Activated B cell treated with CpG ODN at 0.5 μM for 24 hours (primary cell): ENCODE results near the gene KMT2A. TPM values are rescaled to one million over a fixed set of nuclear protein-coding genes. Genes with fewer than 3 reads are reported as not detected.
A peak's percentile ranks its signal among the peaks of the same experiment; 100 is the strongest.

Experiments
- ATAC-seq: fragments of 200-7000 bp; cut with Tn5 transposase; one replicate; pipeline ENCODE4 v1.10.0; 2021; ENCODE audit warnings: low read depth, mild to moderate bottlenecking, moderate library complexity
- CTCF ChIA-PET: fragments of 350-600 bp; sonication (Branson Sonifier 250); formaldehyde crosslinking; loops from one replicate; lab custom pipeline; 2021; ENCODE audit warnings: antibody characterized with exemption; lab: Charles Lee
- POLR2A ChIA-PET: fragments of 350-600 bp; sonication (Branson Sonifier 250); formaldehyde crosslinking; loops from one replicate; lab custom pipeline; 2021; ENCODE audit warnings: antibody characterized with exemption; lab: Charles Lee
- DNase-seq: peaks from one replicate; pipeline ENCODE4 v3.0.0; 2022
- H3K27ac Mint-ChIP-seq: one replicate; pipeline ENCODE4 v1.8.0; 2020; ENCODE audit warnings: mixed read lengths
- H3K27me3 Mint-ChIP-seq: one replicate; pipeline ENCODE4 v1.8.0; 2021; ENCODE audit warnings: mixed read lengths
- H3K36me3 Mint-ChIP-seq: one replicate; pipeline ENCODE4 v1.8.0; 2021; ENCODE audit warnings: low read depth, mixed read lengths
- H3K4me1 Mint-ChIP-seq: one replicate; pipeline ENCODE4 v1.8.0; 2021; ENCODE audit warnings: mixed read lengths
- H3K4me3 Mint-ChIP-seq: one replicate; pipeline ENCODE4 v1.8.0; 2020; ENCODE audit warnings: mild to moderate bottlenecking, mixed read lengths
- H3K9me3 Mint-ChIP-seq: one replicate; pipeline ENCODE4 v1.8.0; 2020; ENCODE audit warnings: mixed read lengths
- intact Hi-C: fragments of 100-400 bp; cut with micrococcal nuclease; formaldehyde crosslinking; loops from one replicate; pipeline ENCODE4 v1.15.1; 2024
- total RNA-seq: library from RNA; stranded (reverse); gene quantifications from 2 replicates; pipeline ENCODE4 v1.2.3, GENCODE V29; 2022
- TF ChIP-seq, protein P1 (sequence below): fragments of 200-600 bp; IDR thresholded peaks from one replicate; pipeline ENCODE4 v1.8.0; 2022; ENCODE audit warnings: antibody characterized with exemption, mild to moderate bottlenecking

KMT2A gene
- total RNA-seq, 1 donor from 2014 or later: 117 TPM

DNA sequence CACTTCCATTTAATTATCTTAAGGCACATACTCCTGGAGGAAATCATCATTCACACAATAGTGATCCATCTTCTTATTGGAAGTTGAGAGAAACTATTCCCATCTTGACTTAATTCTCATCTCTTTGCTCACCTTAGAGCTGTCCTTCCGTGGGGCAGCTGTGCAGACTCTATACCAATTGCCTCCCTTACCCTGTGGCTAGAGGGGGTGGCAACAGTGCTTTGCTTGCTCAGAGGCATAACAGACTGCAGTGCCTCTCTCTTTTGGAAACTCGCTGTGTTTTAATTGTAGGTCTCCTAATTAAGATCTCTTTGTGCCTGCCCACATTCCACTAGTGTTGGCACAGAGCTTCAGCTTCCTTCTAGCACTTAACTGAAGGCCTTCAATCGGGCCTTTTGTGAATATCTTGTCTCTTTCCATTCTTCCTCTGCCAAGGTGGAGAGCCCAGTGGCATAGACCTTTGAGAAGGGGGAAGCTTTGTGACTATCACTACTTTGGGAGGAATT, 5.5 kb downstream of the KMT2A start:
- DNase-seq (no peak), ATAC-seq (no peak)
- CTCF ChIA-PET: no interaction called here
- H3K27me3 Mint-ChIP-seq: no peaks in the 10 kb centered on the region
- POLR2A ChIA-PET: interaction anchor here (0.6 kb wide), 1 partner anchor 10 kb away, joined by 10 read pairs; no protein-coding TSS in a partner anchor
- H3K9me3 Mint-ChIP-seq: no peaks in the 10 kb centered on the region
- TF ChIP-seq, protein P1, sequence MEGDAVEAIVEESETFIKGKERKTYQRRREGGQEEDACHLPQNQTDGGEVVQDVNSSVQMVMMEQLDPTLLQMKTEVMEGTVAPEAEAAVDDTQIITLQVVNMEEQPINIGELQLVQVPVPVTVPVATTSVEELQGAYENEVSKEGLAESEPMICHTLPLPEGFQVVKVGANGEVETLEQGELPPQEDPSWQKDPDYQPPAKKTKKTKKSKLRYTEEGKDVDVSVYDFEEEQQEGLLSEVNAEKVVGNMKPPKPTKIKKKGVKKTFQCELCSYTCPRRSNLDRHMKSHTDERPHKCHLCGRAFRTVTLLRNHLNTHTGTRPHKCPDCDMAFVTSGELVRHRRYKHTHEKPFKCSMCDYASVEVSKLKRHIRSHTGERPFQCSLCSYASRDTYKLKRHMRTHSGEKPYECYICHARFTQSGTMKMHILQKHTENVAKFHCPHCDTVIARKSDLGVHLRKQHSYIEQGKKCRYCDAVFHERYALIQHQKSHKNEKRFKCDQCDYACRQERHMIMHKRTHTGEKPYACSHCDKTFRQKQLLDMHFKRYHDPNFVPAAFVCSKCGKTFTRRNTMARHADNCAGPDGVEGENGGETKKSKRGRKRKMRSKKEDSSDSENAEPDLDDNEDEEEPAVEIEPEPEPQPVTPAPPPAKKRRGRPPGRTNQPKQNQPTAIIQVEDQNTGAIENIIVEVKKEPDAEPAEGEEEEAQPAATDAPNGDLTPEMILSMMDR: no peak
- peak overlapping the region; percentile 61 for H3K27ac Mint-ChIP-seq
- H3K36me3 Mint-ChIP-seq: peaks cover 42% of the 10 kb centered on the region
- H3K4me1 Mint-ChIP-seq: peaks cover 80% of the 10 kb centered on the region
- H3K4me3 Mint-ChIP-seq: no peak overlapping the region
- intact Hi-C loops: no loop called here

DNA sequence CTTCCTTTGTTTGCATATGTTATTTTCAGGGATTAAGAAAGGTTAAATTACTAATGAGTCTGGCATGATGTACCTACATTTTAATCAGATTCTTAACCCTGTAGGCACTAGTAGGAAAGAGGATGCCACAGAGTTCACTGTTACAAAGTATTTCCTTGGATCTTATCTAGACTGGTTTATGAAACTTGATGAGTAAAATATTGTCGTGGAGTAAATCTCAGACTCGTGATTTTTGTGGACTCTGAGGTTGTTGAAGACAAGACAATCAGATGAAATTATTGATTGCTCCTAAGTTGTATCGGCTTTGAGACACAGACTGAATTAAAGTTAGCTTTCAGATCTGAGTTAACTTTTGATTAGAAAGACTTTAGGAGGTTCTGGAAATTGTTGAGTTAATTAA, 6.0 kb downstream of the KMT2A start:
- Mint-ChIP-seq H3K4me3 (no peak overlapping the region), H3K27me3 (no peaks in the 10 kb centered on the region), H3K36me3 (peaks cover 44% of the 10 kb centered on the region), H3K9me3 (no peaks in the 10 kb centered on the region), H3K27ac (peak overlapping the region; percentile 67), H3K4me1 (peaks cover 83% of the 10 kb centered on the region)
- ATAC-seq: no peak
- ChIA-PET CTCF (no interaction called here), POLR2A (interaction anchor here (0.6 kb wide), 1 partner anchor 10 kb away, joined by 10 read pairs; no protein-coding TSS in a partner anchor)
- intact Hi-C loops: no loop called here
- TF ChIP-seq, protein P1: no peak
- DNase-seq: no peak

DNA sequence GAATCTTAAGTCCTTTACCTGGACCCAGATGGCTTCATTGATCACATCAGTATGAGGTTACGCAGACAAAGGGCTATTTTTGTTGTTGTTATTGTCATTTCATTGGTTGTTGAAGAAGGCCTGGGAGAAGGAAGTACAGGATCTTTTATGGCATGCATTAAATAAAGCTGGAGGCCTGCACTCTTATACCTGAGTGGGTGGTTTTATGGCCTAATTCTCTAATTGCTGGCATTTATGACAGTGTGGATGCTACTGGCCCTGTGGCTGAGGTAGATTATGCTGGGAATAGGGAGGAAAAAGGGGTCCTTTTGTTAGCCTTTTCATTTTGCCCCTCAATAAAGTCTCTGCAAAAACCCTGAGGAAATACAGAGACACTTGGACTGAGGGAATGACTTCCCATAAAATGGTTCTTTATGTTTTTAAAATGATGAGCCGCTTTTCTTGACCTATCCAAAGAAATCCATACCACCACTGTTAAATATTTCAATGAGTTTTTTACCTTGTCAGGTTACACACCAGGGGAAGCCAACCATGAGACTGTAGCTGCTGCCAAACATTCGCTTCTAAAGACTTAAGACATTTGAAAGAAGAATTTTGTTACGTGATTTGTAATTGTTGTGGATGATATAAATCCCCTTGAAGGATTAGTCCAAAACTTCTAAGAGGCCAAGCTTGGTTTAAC, 6.8 kb downstream of the KMT2A start:
- ATAC-seq (peak; percentile 15), DNase-seq (no peak)
- Mint-ChIP-seq H3K27me3 (no peaks in the 10 kb centered on the region), H3K27ac (peak overlapping the region; percentile 67), H3K4me1 (peaks cover 87% of the 10 kb centered on the region), H3K9me3 (no peaks in the 10 kb centered on the region), H3K4me3 (peak overlapping the region; percentile 26), H3K36me3 (peaks cover 46% of the 10 kb centered on the region)
- CTCF ChIA-PET: interaction anchor here (1.0 kb wide), 1 partner anchor 9 kb away, joined by 3 read pairs; no protein-coding TSS in a partner anchor
- TF ChIP-seq, protein P1: no peak
- intact Hi-C loops: no loop called here
- POLR2A ChIA-PET: interaction anchor here (0.6 to 1.7 kb wide), 3 partner anchors 8 to 41 kb away, joined by 3 to 16 read pairs (median 6); no protein-coding TSS in a partner anchor

DNA sequence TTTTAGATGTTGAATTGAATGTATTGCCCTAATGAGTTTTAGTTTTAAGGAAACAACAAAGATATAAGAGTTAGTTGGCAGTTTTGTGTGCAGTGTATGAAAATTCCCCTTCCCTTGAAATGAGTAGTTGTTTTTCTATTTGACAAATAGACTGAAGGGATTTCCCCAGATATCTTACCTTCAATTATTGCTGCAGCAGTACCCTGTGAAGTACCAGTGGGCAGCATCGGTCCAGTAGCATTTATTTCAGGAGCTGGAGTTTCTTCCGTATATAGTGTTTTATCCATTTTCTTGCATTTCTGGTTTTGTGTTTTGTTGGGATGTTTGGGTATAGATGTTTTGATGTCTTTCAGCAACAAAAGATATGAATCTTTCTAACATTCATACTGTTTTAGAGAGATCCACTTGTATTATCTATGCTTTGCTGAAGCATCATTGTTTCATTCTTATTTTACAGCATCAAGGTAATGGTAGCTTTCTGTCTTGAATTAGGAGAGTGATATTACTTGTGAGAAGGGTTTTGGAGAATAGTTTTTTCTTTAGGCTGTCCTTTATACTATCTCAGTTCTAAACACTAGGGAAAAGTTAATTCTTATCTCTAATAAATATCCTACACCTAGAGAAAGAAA, 7.4 kb downstream of the KMT2A start:
- peaks cover 91% of the 10 kb centered on the region for H3K4me1 Mint-ChIP-seq
- POLR2A ChIA-PET: interaction anchor here (0.6 to 1.7 kb wide), 3 partner anchors 9 to 42 kb away, joined by 3 to 16 read pairs (median 6); no protein-coding TSS in a partner anchor
- peak overlapping the region; percentile 26 for H3K4me3 Mint-ChIP-seq
- ATAC-seq (peak; percentile 65), DNase-seq (no peak)
- peaks cover 44% of the 10 kb centered on the region for H3K36me3 Mint-ChIP-seq
- intact Hi-C loops: no loop called here
- H3K9me3 Mint-ChIP-seq: no peaks in the 10 kb centered on the region
- CTCF ChIA-PET: interaction anchor here (1.0 kb wide), 1 partner anchor 9 kb away, joined by 3 read pairs; no protein-coding TSS in a partner anchor
- peak overlapping the region; percentile 67 for H3K27ac Mint-ChIP-seq
- no peaks in the 10 kb centered on the region for H3K27me3 Mint-ChIP-seq
- TF ChIP-seq, protein P1: no peak

DNA sequence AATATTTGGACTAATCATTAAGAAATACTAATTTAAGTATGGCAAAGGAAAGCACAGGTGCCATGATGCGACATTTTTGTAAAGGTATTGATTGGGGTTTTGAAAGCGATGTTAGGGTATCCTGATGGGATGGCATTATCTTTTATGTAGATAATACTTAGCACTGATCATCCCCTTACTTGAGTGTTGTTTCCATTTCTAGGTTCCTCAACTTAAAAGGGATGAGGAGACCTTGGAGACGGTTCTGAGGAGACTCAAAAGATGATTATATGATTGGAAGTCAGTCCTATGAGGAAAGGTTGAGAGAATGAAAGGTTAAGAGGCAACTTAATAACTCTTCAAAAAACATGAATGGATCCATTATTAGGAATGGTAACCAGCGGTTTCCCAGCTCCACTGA, 11.1 kb downstream of the KMT2A start:
- peaks cover 37% of the 10 kb centered on the region for H3K36me3 Mint-ChIP-seq
- H3K4me1 Mint-ChIP-seq: peaks cover 70% of the 10 kb centered on the region
- DNase-seq (no peak), ATAC-seq (no peak)
- peak overlapping the region; percentile 27 for H3K27ac Mint-ChIP-seq
- no peaks in the 10 kb centered on the region for H3K27me3 Mint-ChIP-seq
- intact Hi-C loops: no loop called here
- CTCF ChIA-PET: no interaction called here
- TF ChIP-seq, protein P1: no peak
- POLR2A ChIA-PET: interaction anchor here (0.5 to 1.1 kb wide), 2 partner anchors 10 to 481 kb away, joined by 3 to 11 read pairs; no protein-coding TSS in a partner anchor
- no peak overlapping the region for H3K4me3 Mint-ChIP-seq
- no peaks in the 10 kb centered on the region for H3K9me3 Mint-ChIP-seq
